Common myeloid progenitor, CD34-positive (primary cell): ENCODE results near the gene CLEC18C.
A peak's percentile ranks its signal among the peaks of the same experiment; 100 is the strongest.
"Not testable (repeated sequence)": the region's sequence is repeated elsewhere in the genome, so short reads cannot be mapped to it uniquely, and the experiment has no call there.

Experiments used
- CTCF ChIA-PET: fragments of 350-600 bp; sonication (Branson Sonifier 250); formaldehyde crosslinking; loops from one replicate; lab custom pipeline; 2021; ENCODE audit warnings: antibody characterized with exemption; lab: Charles Lee
- POLR2A ChIA-PET: fragments of 350-600 bp; sonication (Branson Sonifier 250); formaldehyde crosslinking; loops from one replicate; lab custom pipeline; 2021; ENCODE audit warnings: antibody characterized with exemption; lab: Charles Lee
- DNase-seq, 3 donors: peaks; one replicate each; pipeline versions ENCODE4 v3.0.0 to v3.0.0-alpha.2; 2013
- H3K27ac ChIP-seq, 2 experiments: 1 replicate in 1 of 2; 2 replicates in 1 of 2; pipeline ENCODE4 v1.7.0; 2013; ENCODE audit warnings: inconsistent platforms in 2 of 2, low read length in 2 of 2, mild to moderate bottlenecking in 2 of 2, low read depth in 1 of 2, moderate library complexity in 1 of 2; ENCODE audit not compliant: severe bottlenecking in 2 of 2, insufficient read depth in 1 of 2, poor library complexity in 1 of 2
- H3K27me3 ChIP-seq, 5 experiments: replicated peaks in 2 of 5; 1 replicate in 3 of 5; 2 replicates in 2 of 5; pipeline versions ENCODE4 v1.6.1 to v1.7.0; 2013; ENCODE audit warnings: low read length in 4 of 5, mild to moderate bottlenecking in 2 of 5, moderate library complexity in 2 of 5, inconsistent platforms in 1 of 5; ENCODE audit not compliant: insufficient read depth in 5 of 5, control insufficient read depth in 4 of 5
- H3K36me3 ChIP-seq, 4 experiments: 1 replicate in 2 of 4; 2 replicates in 2 of 4; pipeline versions ENCODE4 v1.6.1 to v1.7.0; 2013; ENCODE audit warnings: low read length in 3 of 4, control low read depth in 1 of 4, mild to moderate bottlenecking in 1 of 4; ENCODE audit not compliant: control insufficient read depth in 4 of 4, insufficient read depth in 4 of 4
- H3K4me1 ChIP-seq, 4 experiments: 1 replicate in 3 of 4; 2 replicates in 1 of 4; pipeline versions ENCODE4 v1.6.1 to v1.7.1; 2013; ENCODE audit warnings: low read length in 3 of 4, mild to moderate bottlenecking in 3 of 4, control low read depth in 1 of 4, inconsistent platforms in 1 of 4, moderate library complexity in 1 of 4; ENCODE audit not compliant: control insufficient read depth in 4 of 4, insufficient read depth in 4 of 4; ENCODE audit errors: control extremely low read depth in 1 of 4
- H3K4me3 ChIP-seq, 7 experiments: 1 replicate in 4 of 7; 2 replicates in 3 of 7; pipeline versions ENCODE4 v1.5.1 to v1.7.0; 2013; ENCODE audit warnings: mild to moderate bottlenecking in 7 of 7, low read length in 6 of 7, moderate library complexity in 6 of 7, inconsistent platforms in 2 of 7, low read depth in 2 of 7, control low read depth in 1 of 7; ENCODE audit not compliant: insufficient read depth in 4 of 7, control insufficient read depth in 1 of 7; ENCODE audit errors: extremely low read depth in 1 of 7
- H3K9me3 ChIP-seq, 5 experiments: 1 replicate in 4 of 5; 2 replicates in 1 of 5; pipeline versions ENCODE4 v1.6.1 to v1.7.1; 2013; ENCODE audit warnings: low read length in 4 of 5, mild to moderate bottlenecking in 2 of 5, inconsistent platforms in 1 of 5, low read depth in 1 of 5, moderate library complexity in 1 of 5; ENCODE audit not compliant: control insufficient read depth in 4 of 5, insufficient read depth in 2 of 5; ENCODE audit errors: control extremely low read depth in 1 of 5
- WGBS: methylation state at CpG from one replicate; pipeline ENCODE4 v1.1.5; 2013; ENCODE audit not compliant: insufficient coverage; 5-methylcytosine and 5-hydroxymethylcytosine counted together

The CLEC18C gene

GRCh38 chr16:70204668-70205405 lies 31.2 kb downstream of the CLEC18C start:
- WGBS, result 96% methylated on average over 5 of the region's 46 CpGs
- H3K36me3 ChIP-seq, POLR2A ChIA-PET, H3K4me1 ChIP-seq, CTCF ChIA-PET, H3K9me3 ChIP-seq, H3K4me3 ChIP-seq, H3K27me3 ChIP-seq, H3K27ac ChIP-seq, DNase-seq: not testable (repeated sequence)

GRCh38 chr16:70206382-70206781 lies 32.8 kb downstream of the CLEC18C start:
- CTCF ChIA-PET, H3K4me1 ChIP-seq, POLR2A ChIA-PET, H3K4me3 ChIP-seq, H3K27ac ChIP-seq, H3K36me3 ChIP-seq, DNase-seq, H3K9me3 ChIP-seq, H3K27me3 ChIP-seq: not testable (repeated sequence)
- WGBS, result no CpG with 5 or more reads among the region's 6 CpGs

GRCh38 chr16:70218586-70218985 lies 45.0 kb downstream of the CLEC18C start:
- CTCF ChIA-PET, H3K4me3 ChIP-seq, H3K36me3 ChIP-seq, H3K9me3 ChIP-seq, H3K27ac ChIP-seq, H3K27me3 ChIP-seq, POLR2A ChIA-PET, H3K4me1 ChIP-seq: not testable (repeated sequence)
- no CpG with 5 or more reads among the region's 2 CpGs for WGBS
- peak in 1 of 3 donors; percentile 0 for DNase-seq

- POLR2A ChIA-PET, H3K27me3 ChIP-seq, CTCF ChIA-PET, H3K4me1 ChIP-seq, H3K9me3 ChIP-seq, H3K27ac ChIP-seq, H3K4me3 ChIP-seq: not testable (repeated sequence)
- no CpG with 5 or more reads among the region's 2 CpGs for whole genome bisulfite sequencing
- peak in 1 of 3 donors; percentile 1 for DNase-seq
- H3K36me3 ChIP-seq, result peaks cover 0 to 11% (median 1%) of the 10 kb centered on the region in 4 experiments
Observed at GRCh38 chr16:70222574-70222973, 49.0 kb downstream of the CLEC18C start.

- H3K4me1 ChIP-seq, H3K4me3 ChIP-seq, H3K27ac ChIP-seq, DNase-seq, H3K9me3 ChIP-seq, H3K27me3 ChIP-seq, CTCF ChIA-PET, POLR2A ChIA-PET: not testable (repeated sequence)
- WGBS, result no CpG with 5 or more reads among the region's 2 CpGs
- H3K36me3 ChIP-seq, result peaks cover 0 to 12% (median 2%) of the 10 kb centered on the region in 4 experiments
Observed at GRCh38 chr16:70223216-70223615, 49.6 kb downstream of the CLEC18C start.

- DNase-seq, CTCF ChIA-PET, H3K9me3 ChIP-seq, H3K27ac ChIP-seq, H3K4me3 ChIP-seq, POLR2A ChIA-PET, H3K27me3 ChIP-seq, H3K4me1 ChIP-seq: not testable (repeated sequence)
- no CpG with 5 or more reads among the region's 3 CpGs for WGBS
- peaks cover 0 to 14% (median 2%) of the 10 kb centered on the region in 4 experiments for H3K36me3 ChIP-seq
Observed at GRCh38 chr16:70223971-70224513, 50.5 kb downstream of the CLEC18C start.

- WGBS, result no CpG with 5 or more reads among the region's 24 CpGs
- H3K27me3 ChIP-seq, H3K9me3 ChIP-seq, H3K4me1 ChIP-seq, POLR2A ChIA-PET, H3K27ac ChIP-seq, DNase-seq, CTCF ChIA-PET, H3K4me3 ChIP-seq: not testable (repeated sequence)
- peaks cover 0 to 12% (median 2%) of the 10 kb centered on the region in 4 experiments for H3K36me3 ChIP-seq
Observed at GRCh38 chr16:70224645-70225044, 51.1 kb downstream of the CLEC18C start.
